Islet precursor cell (in vitro differentiated cells): ENCODE data around the gene TMEM87A.
"Not testable (repeated sequence)": the region's sequence is repeated elsewhere in the genome, so short reads cannot be mapped to it uniquely, and the experiment has no call there.

Experiments used
- DNase-seq: peaks from one replicate; pipeline ENCODE4 v3.0.0-alpha.2; 2018

Gene TMEM87A

GRCh38 chr15:42272939-42273899 is at the start of gene TMEM87A, which contains the start of gene GANC:
Gene TMEM87A, minus strand, starts transcription at chr15:42273433. Its CDS starts 35 bp downstream, at chr15:42273398.
Gene GANC, plus strand, starts transcription at chr15:42273201. Its CDS starts 1,281 bp downstream, at chr15:42274482.
- DNase-seq: peak; percentile 99

DNA sequence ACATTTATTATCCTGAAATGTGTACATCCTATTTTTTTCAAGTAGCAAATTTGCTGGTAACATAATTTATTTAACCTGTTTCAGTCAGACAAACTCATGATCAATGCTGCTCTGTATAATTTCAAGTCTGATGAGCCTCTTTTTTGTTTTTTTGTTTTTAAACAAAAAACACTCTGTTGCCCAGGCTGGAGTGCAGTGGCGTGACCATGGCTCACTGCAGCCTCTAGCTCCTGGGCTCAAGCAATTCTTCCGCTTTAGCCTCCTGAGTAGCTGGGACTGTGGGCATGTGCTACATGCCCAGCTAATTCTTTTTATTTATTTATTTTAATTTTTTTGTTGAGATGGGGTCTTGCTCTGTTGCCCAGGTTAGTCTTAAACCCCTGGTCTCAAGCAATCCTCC is 46.0 kb upstream of the TMEM87A start:
- DNase-seq: no peak

DNA sequence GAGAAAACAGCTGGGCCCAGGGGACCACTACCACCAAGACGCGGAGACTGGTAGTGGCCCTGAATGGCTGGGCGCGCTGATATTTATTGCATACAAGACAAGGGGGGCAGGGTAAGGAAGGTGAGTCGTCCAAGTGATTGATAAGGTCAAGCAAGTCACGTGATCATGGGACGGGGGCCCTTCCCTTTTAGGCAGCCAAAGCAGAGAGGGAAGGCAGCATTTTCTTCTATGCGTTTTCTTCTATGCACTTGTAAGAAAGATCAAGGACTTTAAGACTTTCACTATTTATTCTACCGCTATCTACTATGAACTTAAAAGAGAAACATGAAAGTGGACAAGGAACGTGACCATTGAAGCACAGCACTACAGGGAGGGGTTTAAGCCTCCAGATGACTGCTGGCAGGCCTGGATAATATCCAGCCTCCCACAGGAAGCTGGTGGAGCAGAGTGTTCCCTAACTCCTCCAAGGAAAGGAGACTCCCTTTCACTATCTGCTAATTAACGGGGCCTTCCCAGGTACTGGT is 43.1 kb upstream of the TMEM87A start:
- not testable (repeated sequence) for DNase-seq

GRCh38 chr15:42315521-42315920 is 42.3 kb upstream of the TMEM87A start:
- DNase-seq: no peak

DNA sequence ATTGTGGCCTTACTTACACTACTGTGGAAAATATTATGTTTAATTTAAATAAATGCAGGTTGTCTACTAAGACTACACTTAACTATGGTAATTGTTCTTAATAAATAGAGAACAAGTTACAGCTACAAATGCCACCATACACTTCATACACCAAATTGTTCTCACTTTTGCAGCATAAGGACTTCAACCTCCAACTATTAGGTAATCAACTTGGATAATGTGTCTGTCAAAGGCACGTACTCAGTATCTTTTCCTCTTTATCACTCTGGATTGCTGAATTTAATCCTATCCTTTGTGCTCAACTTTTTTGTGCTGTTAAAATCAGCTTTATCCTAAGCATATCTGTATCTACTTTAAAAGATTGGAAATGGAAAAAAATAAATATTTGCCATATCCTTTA is 41.6 kb upstream of the TMEM87A start:
- DNase-seq: no peak

- no peak for DNase-seq
Measured at GRCh38 chr15:42313463-42313862, 40.2 kb upstream of the TMEM87A start.

GRCh38 chr15:42306681-42307080 is 33.4 kb upstream of the TMEM87A start:
- DNase-seq: no peak

- DNase-seq: not testable (repeated sequence)
Measured at GRCh38 chr15:42301004-42301403, 27.8 kb upstream of the TMEM87A start.

DNA sequence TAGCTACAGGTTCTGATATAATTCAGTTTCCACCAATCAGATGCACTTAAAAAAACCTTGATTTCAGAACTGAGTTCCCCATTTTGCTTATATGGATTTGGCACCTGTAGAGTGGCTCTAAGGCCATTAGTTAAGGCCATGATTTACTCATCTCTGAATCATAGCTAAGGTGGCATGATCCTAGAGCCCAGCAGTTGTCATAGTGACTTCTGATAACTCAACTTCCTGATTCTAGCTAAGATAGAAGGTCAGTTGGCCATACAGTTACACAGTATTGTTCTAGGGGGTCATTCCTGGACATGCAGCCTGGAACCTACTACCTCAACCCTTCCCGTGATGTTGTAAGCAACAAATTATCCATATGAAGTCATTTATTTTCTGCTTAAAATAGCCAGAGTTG is 15.9 kb upstream of the TMEM87A start:
- no peak for DNase-seq

- no peak for DNase-seq
Measured at GRCh38 chr15:42287931-42288330, 14.7 kb upstream of the TMEM87A start.

- no peak for DNase-seq
Measured at GRCh38 chr15:42286445-42287029, 13.3 kb upstream of the TMEM87A start.

DNA sequence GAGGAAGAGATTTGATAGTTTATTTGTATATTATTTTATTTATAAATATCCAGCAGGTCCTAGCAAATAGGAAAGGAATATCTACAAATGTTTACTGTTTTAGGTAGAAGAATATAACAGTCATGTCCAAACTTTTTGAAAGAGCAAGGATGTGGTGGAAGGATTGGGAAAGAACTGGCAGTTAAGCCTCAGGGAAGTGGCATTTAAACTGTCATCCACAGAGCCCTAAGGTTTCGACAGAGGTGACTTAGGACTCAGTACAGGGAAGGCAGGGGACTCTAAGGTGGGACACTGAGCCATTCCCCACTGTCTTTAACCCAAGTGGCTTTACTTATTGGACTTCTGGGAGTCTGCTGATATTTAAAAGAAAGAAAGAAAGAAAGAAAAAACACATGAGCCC is 11.8 kb upstream of the TMEM87A start:
- DNase-seq: no peak

DNA sequence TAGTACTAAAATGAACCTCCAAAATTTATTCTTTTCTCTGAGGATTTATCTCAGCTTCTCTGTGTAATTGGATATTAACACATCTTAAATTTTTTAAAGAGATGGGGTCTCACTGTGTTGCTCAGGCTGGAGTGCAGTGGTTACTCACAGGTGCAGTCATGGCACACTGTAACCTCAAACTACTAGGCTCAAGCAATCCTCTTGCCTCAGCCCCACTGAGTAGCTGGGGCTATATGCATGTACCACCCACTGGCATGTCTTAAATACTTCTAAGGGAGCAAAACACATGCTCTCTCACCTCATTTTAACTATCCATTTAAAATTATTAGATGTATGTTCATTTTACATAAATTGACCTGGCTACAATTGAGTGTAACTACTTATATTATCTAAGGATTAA is 11.3 kb upstream of the TMEM87A start:
- no peak for DNase-seq

DNA sequence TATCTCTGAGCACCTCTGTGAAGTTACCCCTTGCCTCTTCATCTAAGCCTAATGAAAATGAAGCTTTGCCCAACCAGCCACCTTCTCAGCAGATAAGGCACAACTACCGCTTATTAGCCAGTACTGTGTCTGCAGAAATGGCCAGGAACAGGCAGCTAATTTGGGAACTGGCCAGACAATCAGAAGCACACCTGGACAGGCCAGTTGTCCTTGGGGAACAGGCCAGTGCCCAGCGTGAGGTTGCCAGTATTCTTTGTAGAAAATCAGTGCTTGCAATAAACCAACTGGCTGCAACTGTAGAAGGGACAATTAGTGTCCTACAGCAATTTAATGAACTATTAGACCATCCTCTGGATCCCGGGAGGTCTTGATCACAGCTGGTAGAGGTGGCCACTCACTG is 10.4 kb upstream of the TMEM87A start:
- no peak for DNase-seq

DNA sequence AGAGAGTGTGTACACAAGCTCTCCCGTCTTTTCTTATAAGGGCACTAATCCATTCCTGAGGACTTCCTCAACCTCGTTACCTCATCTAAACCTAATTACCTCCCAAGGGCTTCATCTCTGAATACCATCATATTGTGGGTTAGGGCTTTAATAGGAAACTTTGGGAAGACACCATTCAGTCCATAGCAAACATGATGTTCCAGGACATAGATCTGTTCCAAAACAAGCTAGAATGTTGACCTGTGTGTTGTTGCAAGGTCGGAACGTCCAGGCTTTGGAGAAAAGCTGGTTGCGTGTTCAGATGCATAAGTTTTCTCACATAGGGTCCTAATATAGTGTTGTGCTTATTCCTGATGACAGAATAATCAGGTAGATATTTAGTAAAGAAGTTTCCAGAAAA is 9.7 kb upstream of the TMEM87A start:
- DNase-seq: no peak

GRCh38 chr15:42282344-42282743 is 9.1 kb upstream of the TMEM87A start:
- no peak for DNase-seq

GRCh38 chr15:42279234-42279723 is 6.0 kb upstream of the TMEM87A start:
- no peak for DNase-seq

DNA sequence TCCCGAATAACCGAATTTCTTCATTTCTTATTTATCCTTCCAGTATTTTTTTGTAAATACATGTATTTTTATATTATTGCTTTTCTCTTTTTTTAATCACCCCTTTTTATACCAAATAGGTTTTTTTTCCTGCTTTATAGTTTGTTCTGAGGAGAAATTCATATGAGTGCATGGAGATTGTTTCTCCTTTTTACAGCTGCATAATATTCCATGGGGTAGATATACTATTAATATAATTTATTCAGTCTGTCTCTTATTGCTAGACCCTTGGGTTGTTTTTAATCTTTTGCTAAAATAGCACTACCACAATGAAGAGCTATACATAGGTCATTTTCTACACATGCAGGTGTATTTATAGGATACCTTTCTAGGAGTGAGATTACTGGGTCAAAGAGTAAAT is 3.5 kb upstream of the TMEM87A start:
- no peak for DNase-seq

DNA sequence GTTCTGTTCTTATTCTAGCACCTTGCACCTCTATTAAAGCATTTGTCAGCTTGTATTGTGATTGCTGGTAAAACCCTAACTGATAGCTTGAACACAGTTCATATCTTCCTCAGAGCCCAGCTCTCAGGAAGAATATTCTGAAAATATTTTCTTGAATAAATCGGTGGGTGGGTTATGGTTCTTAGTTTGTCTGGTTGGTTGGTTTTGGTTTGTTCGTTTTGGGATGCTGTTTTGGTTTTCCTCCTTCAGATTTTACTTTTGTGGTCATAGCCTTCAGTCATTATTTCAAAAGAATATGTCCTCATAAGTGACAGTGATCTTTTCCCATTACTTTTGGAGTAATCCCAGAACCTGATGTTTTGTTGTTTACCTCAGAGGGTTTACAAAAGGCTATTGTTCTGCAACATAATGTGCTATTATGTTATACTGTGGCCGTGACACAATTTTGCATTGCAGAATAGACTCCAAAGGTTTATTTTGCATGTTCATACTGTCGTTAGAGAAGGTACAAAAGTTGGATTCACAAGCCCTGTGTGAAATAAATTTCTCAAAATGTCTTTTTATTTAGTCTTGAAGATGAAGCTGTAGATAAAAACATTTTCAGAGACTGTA is 2.7 kb upstream of the TMEM87A start:
- no peak for DNase-seq

- DNase-seq: no peak
Measured at GRCh38 chr15:42274702-42274989, 1.4 kb upstream of the TMEM87A start.

DNA sequence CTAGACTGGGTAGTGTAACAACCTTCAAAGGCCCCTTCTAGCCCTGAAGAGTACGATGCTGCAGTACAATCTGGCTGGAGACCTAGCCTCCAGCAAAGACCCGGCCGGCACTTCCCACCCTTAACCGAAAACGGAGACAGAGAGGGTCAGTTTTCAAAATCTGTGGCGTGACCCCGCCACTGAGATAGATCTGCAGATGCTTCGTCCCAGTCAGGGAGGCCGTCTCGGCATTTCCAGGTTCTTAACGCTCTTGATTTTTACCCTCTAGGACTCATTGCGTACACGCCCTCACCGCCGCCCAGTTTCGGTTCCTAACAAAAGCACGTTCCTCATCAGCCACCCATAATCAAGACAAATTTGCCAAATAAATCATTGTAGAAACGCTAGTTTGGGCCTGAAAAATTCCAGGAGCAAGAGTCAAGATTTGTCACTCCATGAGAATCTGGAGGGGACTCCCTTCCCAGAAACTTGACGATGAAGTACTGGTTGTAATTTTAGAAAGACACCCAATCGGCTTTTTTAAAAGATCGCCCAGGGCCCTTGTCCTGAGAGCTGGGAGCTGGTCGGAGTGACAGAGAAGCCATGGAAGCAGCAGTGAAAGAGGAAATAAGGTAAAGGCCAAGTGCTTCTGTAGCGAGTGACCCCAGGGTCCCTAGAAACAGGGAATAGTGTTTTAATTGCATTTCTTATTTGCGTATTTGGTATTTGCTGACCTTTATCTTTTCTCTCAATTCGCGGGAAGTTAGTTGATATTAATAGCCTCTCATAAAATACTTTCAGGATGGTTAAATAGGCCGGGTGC is 868 bp upstream of the TMEM87A start:
- DNase-seq: peak; percentile 71

GRCh38 chr15:42270996-42271395 is 2.2 kb downstream of the TMEM87A start:
- DNase-seq: no peak

GRCh38 chr15:42270551-42270950 is 2.7 kb downstream of the TMEM87A start:
- no peak for DNase-seq
